ENCODE data around the gene DEFB129.

Gene DEFB129

GRCh38 chr20:257419-257818 is 30.4 kb downstream of the DEFB129 start, which contains the start of gene DEFB132:
Gene DEFB132 (plus strand): TSS chr20:257724. CDS start chr20:257779, 55 bp downstream.
- no peak for DNase-seq

GRCh38 chr20:258269-258858 is 31.3 kb downstream of the DEFB129 start:
- no peak for DNase-seq

GRCh38 chr20:258963-259362 is 31.9 kb downstream of the DEFB129 start:
- peak; percentile 60 for DNase-seq

- DNase-seq, result no peak
These were observed 32.9 kb downstream of the DEFB129 start for GRCh38 chr20:259981-260380.

- DNase-seq, result no peak
These were observed 36.6 kb downstream of the DEFB129 start for GRCh38 chr20:263701-264100.

GRCh38 chr20:266596-267562 is 39.8 kb downstream of the DEFB129 start:
- DNase-seq, result peak; percentile 94

- DNase-seq, result no peak
These were observed 43.5 kb downstream of the DEFB129 start for GRCh38 chr20:270517-270916.

GRCh38 chr20:271069-271468 is 44.0 kb downstream of the DEFB129 start:
- no peak for DNase-seq

GRCh38 chr20:271528-271927 is 44.5 kb downstream of the DEFB129 start:
- no peak for DNase-seq

- DNase-seq, result no peak
These were observed 45.7 kb downstream of the DEFB129 start for GRCh38 chr20:272718-273117.

- DNase-seq, result no peak
These were observed 46.8 kb downstream of the DEFB129 start for GRCh38 chr20:273884-274283.

GRCh38 chr20:275791-276190 is 48.7 kb downstream of the DEFB129 start:
- DNase-seq, result no peak

GRCh38 chr20:276620-277495 is 49.8 kb downstream of the DEFB129 start:
- DNase-seq, result no peak

GRCh38 chr20:277496-277781 is 50.4 kb downstream of the DEFB129 start:
- no peak for DNase-seq

GRCh38 chr20:278181-278580 is 51.1 kb downstream of the DEFB129 start:
- DNase-seq, result no peak

GRCh38 chr20:278607-279571 is 51.8 kb downstream of the DEFB129 start:
- no peak for DNase-seq
